SH-SY5Y (cell line): ENCODE results near the gene DPY19L3.

Experiments
- GATA2 ChIP-seq: IDR thresholded peaks from 2 replicates; pipeline ENCODE4 v1.6.1; 2011; ENCODE audit warnings: mild to moderate bottlenecking, low read depth, low read length
- GATA3 ChIP-seq: IDR thresholded peaks from 2 replicates; pipeline ENCODE4 v1.6.1; 2011; ENCODE audit warnings: low read depth, mild to moderate bottlenecking, low read length, moderate library complexity

DNA sequence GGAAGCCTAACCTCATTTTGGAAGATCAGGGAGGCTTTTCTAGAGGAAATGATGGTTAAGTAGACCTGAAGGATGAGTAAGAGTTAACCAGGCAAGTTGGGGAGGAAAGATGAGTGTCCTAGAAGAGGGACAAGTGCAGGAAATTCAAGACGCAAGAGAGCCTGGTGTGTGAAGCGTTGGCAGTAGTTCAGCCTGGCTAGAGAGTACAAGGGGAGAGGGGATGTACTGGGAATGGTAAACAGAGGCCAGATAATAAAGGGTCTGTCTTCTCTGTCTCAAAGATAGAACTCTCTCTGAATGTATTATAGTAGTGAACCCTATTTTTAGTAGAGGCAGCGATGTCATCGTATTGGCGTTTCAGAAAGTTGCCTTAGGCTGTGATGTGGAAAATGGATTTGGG, 9.7 kb downstream of the DPY19L3 start:
- TF ChIP-seq GATA3 (no peak), GATA2 (no peak)
